MCF 10A (cell line): ENCODE measurements around the gene CAMTA1. TPM values are rescaled to one million over a fixed set of nuclear protein-coding genes. Genes with fewer than 3 reads are reported as not detected.

Experiments
- BruUV-seq: library from RNA; stranded (reverse); fragments of 400-500 nt; replicated peaks from 2 replicates; lab custom pipeline; 2021; lab: Mats Ljungman, UMichigan
- CTCF ChIA-PET: fragments of 300-600 bp; sonication (Branson Sonifier 250); formaldehyde crosslinking; extraction: SDS; loops from one replicate; lab custom pipeline; 2021; ENCODE audit warnings: antibody characterized with exemption, inconsistent platforms; lab: Yijun Ruan, JAX
- POLR2A ChIA-PET: fragments of 300-600, 350-650 bp; sonication (Branson Sonifier 250); formaldehyde crosslinking; extraction: SDS; loops from one replicate; lab custom pipeline; 2020; ENCODE audit warnings: antibody characterized with exemption, inconsistent platforms; lab: Yijun Ruan, JAX
- DNase-seq: peaks from one replicate; pipeline ENCODE4 v3.0.0-alpha.2; 2018; ENCODE audit not compliant: unreplicated experiment
- H3K27ac Mint-ChIP-seq: one replicate; pipeline ENCODE4 v1.8.0; 2022; ENCODE audit warnings: mild to moderate bottlenecking, low read depth, mixed read lengths; ENCODE audit not compliant: unreplicated experiment
- H3K27me3 Mint-ChIP-seq: one replicate; pipeline ENCODE4 v1.8.0; 2022; ENCODE audit warnings: mixed read lengths; ENCODE audit not compliant: insufficient read depth, unreplicated experiment
- H3K36me3 Mint-ChIP-seq: one replicate; pipeline ENCODE4 v1.8.0; 2022; ENCODE audit warnings: mild to moderate bottlenecking, moderate library complexity, mixed read lengths; ENCODE audit not compliant: insufficient read depth, unreplicated experiment
- H3K4me1 Mint-ChIP-seq: one replicate; pipeline ENCODE4 v1.8.0; 2022; ENCODE audit warnings: mixed read lengths; ENCODE audit not compliant: insufficient read depth, unreplicated experiment
- H3K4me3 Mint-ChIP-seq: one replicate; pipeline ENCODE4 v1.8.0; 2022; ENCODE audit warnings: mild to moderate bottlenecking, moderate library complexity, mixed read lengths; ENCODE audit not compliant: unreplicated experiment
- H3K9me3 Mint-ChIP-seq: one replicate; pipeline ENCODE4 v1.8.0; 2022; ENCODE audit warnings: mixed read lengths; ENCODE audit not compliant: unreplicated experiment
- intact Hi-C: fragments of 100-400 bp; cut with micrococcal nuclease; formaldehyde crosslinking; loops from 2 replicates; pipeline ENCODE4 v1.14.1; 2022
- total RNA-seq: library from RNA; stranded (reverse); gene quantifications from 2 replicates; pipeline ENCODE4 v1.2.3, GENCODE V29; 2022
- TF ChIP-seq, protein P1 (sequence below): fragments of 200-600 bp; IDR thresholded peaks from one replicate; pipeline ENCODE4 v1.8.0; 2022; ENCODE audit warnings: antibody characterized with exemption, mild to moderate bottlenecking; ENCODE audit not compliant: unreplicated experiment

CAMTA1 gene
- total RNA-seq, 1 experiment from 2014 or later = 74.1 TPM

DNA sequence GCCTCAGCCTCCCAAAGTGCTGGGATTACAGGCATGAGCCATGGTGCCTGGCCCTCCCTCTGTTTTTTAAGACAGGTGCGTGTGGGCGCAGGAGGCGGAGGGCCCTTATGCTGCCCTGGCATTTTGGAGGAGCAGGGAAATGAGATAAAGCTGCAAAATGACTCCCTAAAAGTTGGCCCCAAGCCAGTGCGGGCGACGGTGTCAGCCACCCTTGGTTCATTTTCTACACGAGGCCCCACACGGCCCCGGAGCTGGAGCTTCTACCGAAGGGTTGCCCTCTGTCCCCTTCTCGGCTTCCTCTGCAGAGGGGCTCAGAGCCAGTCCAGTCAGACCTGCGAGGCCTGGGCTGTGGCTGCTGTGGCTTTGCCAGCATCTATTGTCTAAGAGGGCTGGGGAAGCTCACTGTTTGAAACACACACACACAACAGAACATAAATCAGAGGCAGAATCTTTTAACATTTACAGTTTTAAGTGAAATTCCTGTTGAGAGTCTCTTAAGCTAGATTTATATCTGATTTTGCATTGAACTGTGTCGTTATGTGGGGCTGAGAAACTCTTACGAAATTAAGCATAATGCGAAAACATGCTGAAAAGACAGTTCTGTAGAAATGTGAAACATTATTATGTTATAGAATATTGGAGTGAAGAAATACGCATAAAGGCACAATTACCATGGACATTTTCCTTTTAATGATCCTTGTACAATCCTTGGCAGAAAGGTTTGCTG, 255.9 kb downstream of the CAMTA1 start:
- no TSS peak for BruUV-seq
- no peaks in the 10 kb centered on the region for H3K36me3 Mint-ChIP-seq
- POLR2A ChIA-PET = no interaction called here
- no peak overlapping the region for H3K27ac Mint-ChIP-seq
- CTCF ChIA-PET = interaction anchor here (0.6 to 4.2 kb wide), 17 partner anchors 9 to 821 kb away, joined by 3 to 79 read pairs (median 4); no protein-coding TSS in a partner anchor
- H3K4me1 Mint-ChIP-seq = no peaks in the 10 kb centered on the region
- TF ChIP-seq, protein P1, sequence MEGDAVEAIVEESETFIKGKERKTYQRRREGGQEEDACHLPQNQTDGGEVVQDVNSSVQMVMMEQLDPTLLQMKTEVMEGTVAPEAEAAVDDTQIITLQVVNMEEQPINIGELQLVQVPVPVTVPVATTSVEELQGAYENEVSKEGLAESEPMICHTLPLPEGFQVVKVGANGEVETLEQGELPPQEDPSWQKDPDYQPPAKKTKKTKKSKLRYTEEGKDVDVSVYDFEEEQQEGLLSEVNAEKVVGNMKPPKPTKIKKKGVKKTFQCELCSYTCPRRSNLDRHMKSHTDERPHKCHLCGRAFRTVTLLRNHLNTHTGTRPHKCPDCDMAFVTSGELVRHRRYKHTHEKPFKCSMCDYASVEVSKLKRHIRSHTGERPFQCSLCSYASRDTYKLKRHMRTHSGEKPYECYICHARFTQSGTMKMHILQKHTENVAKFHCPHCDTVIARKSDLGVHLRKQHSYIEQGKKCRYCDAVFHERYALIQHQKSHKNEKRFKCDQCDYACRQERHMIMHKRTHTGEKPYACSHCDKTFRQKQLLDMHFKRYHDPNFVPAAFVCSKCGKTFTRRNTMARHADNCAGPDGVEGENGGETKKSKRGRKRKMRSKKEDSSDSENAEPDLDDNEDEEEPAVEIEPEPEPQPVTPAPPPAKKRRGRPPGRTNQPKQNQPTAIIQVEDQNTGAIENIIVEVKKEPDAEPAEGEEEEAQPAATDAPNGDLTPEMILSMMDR = no peak
- no peak overlapping the region for H3K4me3 Mint-ChIP-seq
- peaks cover 28% of the 10 kb centered on the region for H3K27me3 Mint-ChIP-seq
- no peaks in the 10 kb centered on the region for H3K9me3 Mint-ChIP-seq
- intact Hi-C loops = loop anchor here (10.0 kb wide), 1 partner anchor 246 kb away; no protein-coding TSS in a partner anchor
- DNase-seq = no peak

DNA sequence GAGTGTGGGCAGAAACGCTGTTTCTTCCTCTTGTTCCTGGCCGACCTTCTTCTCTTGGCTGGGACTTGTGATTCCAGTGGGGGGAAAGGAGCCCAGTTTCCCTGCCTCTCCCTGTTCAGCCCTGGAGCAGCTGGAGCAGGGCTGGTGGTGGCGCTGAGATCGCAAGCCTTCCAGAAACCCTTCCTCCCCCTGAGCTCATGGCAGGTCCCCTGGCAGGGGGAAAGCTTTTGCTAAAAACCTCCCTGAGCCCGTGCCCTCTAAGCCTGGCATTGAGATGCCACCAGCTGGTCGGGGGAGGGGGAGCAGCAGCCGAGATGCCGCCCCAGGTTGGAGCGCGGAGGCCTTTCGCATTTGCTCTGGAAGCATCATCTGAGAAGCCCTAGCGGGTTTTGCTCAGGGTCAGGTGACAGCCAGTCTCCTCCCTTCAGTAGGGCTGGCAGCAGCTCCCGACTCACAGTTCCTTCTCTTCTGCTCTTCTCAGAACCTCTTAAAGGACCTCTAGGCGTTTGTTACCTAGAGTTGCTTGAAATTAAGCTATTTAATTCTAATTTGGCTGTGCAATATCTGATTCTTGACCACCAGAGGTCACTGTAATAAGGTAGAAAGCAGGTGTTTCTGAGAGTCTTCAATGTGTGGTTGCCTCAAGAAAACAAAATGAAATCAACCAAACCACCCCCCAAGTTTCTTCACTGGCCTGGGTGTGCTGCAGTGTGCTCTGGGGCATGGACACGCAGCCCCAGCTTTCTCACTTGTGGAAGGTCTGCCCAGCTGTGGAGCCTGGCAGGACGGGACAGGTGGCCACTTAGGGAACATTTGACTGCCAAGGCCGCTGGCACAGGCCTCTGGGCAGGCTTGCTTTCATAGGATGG, 257.3 kb downstream of the CAMTA1 start:
- intact Hi-C loops = loop anchor here (1.0 to 10.0 kb wide), 4 partner anchors 176 to 605 kb away; no protein-coding TSS in a partner anchor
- peak; percentile 49 for DNase-seq
- H3K4me1 Mint-ChIP-seq = no peaks in the 10 kb centered on the region
- peaks cover 38% of the 10 kb centered on the region for H3K27me3 Mint-ChIP-seq
- TF ChIP-seq, protein P1 = peak; percentile 49
- H3K4me3 Mint-ChIP-seq = no peak overlapping the region
- no peak overlapping the region for H3K27ac Mint-ChIP-seq
- ChIA-PET CTCF (interaction anchor here (0.5 to 4.2 kb wide), 53 partner anchors 9 to 1871 kb away, joined by 3 to 79 read pairs (median 4); no protein-coding TSS in a partner anchor), POLR2A (interaction anchor here (1.0 kb wide), 1 partner anchor 239 kb away, joined by 3 read pairs; no protein-coding TSS in a partner anchor)
- no peaks in the 10 kb centered on the region for H3K9me3 Mint-ChIP-seq
- no peaks in the 10 kb centered on the region for H3K36me3 Mint-ChIP-seq
- BruUV-seq = no TSS peak

DNA sequence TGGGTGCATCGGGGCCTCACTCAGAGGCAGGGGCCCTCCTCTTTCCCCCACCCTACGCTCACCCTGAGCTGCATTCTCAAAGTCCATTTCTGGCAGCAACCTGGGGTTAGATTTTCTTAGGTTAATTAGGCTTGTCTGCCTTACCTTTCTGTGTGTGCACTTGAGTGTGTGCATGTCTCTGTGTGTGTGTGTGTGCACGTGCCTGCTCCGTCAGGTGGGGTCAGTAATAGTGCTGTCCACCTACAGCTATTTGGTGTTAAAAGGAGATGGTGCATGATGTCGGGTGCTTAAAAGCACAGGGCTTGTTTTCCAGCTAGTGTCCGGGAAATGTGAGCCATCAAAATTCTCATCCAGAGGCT, 257.9 kb downstream of the CAMTA1 start:
- no peaks in the 10 kb centered on the region for H3K36me3 Mint-ChIP-seq
- no peaks in the 10 kb centered on the region for H3K4me1 Mint-ChIP-seq
- H3K4me3 Mint-ChIP-seq = no peak overlapping the region
- H3K27me3 Mint-ChIP-seq = peaks cover 44% of the 10 kb centered on the region
- DNase-seq = no peak
- ChIA-PET POLR2A (no interaction called here), CTCF (interaction anchor here (0.5 to 4.2 kb wide), 42 partner anchors 10 to 1871 kb away, joined by 3 to 79 read pairs (median 4); no protein-coding TSS in a partner anchor)
- intact Hi-C loops = loop anchor here (10.0 kb wide), 1 partner anchor 248 kb away; no protein-coding TSS in a partner anchor
- BruUV-seq = no TSS peak
- H3K27ac Mint-ChIP-seq = no peak overlapping the region
- TF ChIP-seq, protein P1 = no peak
- H3K9me3 Mint-ChIP-seq = no peaks in the 10 kb centered on the region
